Activated T-helper 17 cell treated with anti-CD3 and anti-CD28 coated beads, Interleukin-2, amount 50 U/mL, for 72 hours (primary cell): ENCODE data around the gene SHISAL2A. TPM values are rescaled to one million over a fixed set of nuclear protein-coding genes. Genes with fewer than 3 reads are reported as not detected.
A peak's percentile ranks its signal among the peaks of the same experiment; 100 is the strongest.
"Not testable (repeated sequence)": the region's sequence is repeated elsewhere in the genome, so short reads cannot be mapped to it uniquely, and the experiment has no call there.

Experiments used
- ATAC-seq: fragments of 150-1000 bp; cut with Tn5 transposase; replicated peaks from 2 replicates; pipeline ENCODE4 v1.10.0; 2021; ENCODE audit warnings: mild to moderate bottlenecking, moderate library complexity
- H3K27ac Mint-ChIP-seq: one replicate; pipeline ENCODE4 v1.8.0; 2022; ENCODE audit warnings: mixed read lengths
- H3K27me3 Mint-ChIP-seq: one replicate; pipeline ENCODE4 v1.8.0; 2022; ENCODE audit warnings: mixed read lengths
- H3K36me3 Mint-ChIP-seq: one replicate; pipeline ENCODE4 v1.8.0; 2022; ENCODE audit warnings: low read depth, mild to moderate bottlenecking, mixed read lengths
- H3K4me1 Mint-ChIP-seq: one replicate; pipeline ENCODE4 v1.8.0; 2022; ENCODE audit warnings: mixed read lengths
- H3K4me3 Mint-ChIP-seq: one replicate; pipeline ENCODE4 v1.8.0; 2022; ENCODE audit warnings: mild to moderate bottlenecking, mixed read lengths
- H3K9me3 Mint-ChIP-seq: one replicate; pipeline ENCODE4 v1.8.0; 2022; ENCODE audit warnings: mixed read lengths
- total RNA-seq, 2 donors: library from RNA; stranded (reverse); gene quantifications; one replicate each; pipeline ENCODE4 v1.2.3, GENCODE V29; 2022

The SHISAL2A gene
- total RNA-seq, 2 donors from 2014 or later, result 7.1 to 8.9 TPM

- Mint-ChIP-seq H3K4me1 (no peaks in the 10 kb centered on the region), H3K27me3 (no peaks in the 10 kb centered on the region), H3K9me3 (no peaks in the 10 kb centered on the region), H3K36me3 (no peaks in the 10 kb centered on the region), H3K4me3 (no peak overlapping the region), H3K27ac (no peak overlapping the region)
- no peak for ATAC-seq
These were observed 44.3 kb downstream of the SHISAL2A start for GRCh38 chr1:52677076-52677806.

GRCh38 chr1:52679048-52679447, 46.1 kb downstream of the SHISAL2A start:
- ATAC-seq, result no peak
- H3K27me3 Mint-ChIP-seq, result no peaks in the 10 kb centered on the region
- H3K9me3 Mint-ChIP-seq, result no peaks in the 10 kb centered on the region

GRCh38 chr1:52679498-52679897, 46.5 kb downstream of the SHISAL2A start:
- Mint-ChIP-seq H3K36me3 (no peaks in the 10 kb centered on the region), H3K27me3 (no peaks in the 10 kb centered on the region), H3K27ac (peak overlapping the region; percentile 68), H3K9me3 (no peaks in the 10 kb centered on the region), H3K4me1 (no peaks in the 10 kb centered on the region), H3K4me3 (no peak overlapping the region)
- ATAC-seq, result no peak

More at GRCh38 chr1:52679048-52679447, 46.1 kb downstream of the SHISAL2A start:
- Mint-ChIP-seq H3K4me3 (no peak overlapping the region), H3K27ac (peak overlapping the region; percentile 68), H3K36me3 (no peaks in the 10 kb centered on the region), H3K4me1 (no peaks in the 10 kb centered on the region)

GRCh38 chr1:52680353-52680752, 47.4 kb downstream of the SHISAL2A start:
- Mint-ChIP-seq H3K36me3 (peaks cover 7% of the 10 kb centered on the region), H3K9me3 (no peaks in the 10 kb centered on the region), H3K27ac (peak overlapping the region; percentile 39), H3K27me3 (no peaks in the 10 kb centered on the region), H3K4me1 (no peaks in the 10 kb centered on the region), H3K4me3 (no peak overlapping the region)
- ATAC-seq, result no peak

- H3K27ac Mint-ChIP-seq, result no peak overlapping the region
- ATAC-seq, result no peak
- H3K27me3 Mint-ChIP-seq, result no peaks in the 10 kb centered on the region
- peaks cover 13% of the 10 kb centered on the region for H3K36me3 Mint-ChIP-seq
- H3K9me3 Mint-ChIP-seq, result no peaks in the 10 kb centered on the region
- H3K4me3 Mint-ChIP-seq, result no peak overlapping the region
- peaks cover 3% of the 10 kb centered on the region for H3K4me1 Mint-ChIP-seq
These were observed 48.2 kb downstream of the SHISAL2A start for GRCh38 chr1:52681136-52681535.

GRCh38 chr1:52683367-52683940, 50.5 kb downstream of the SHISAL2A start:
- Mint-ChIP-seq H3K4me3 (no peak overlapping the region), H3K9me3 (no peaks in the 10 kb centered on the region), H3K27me3 (no peaks in the 10 kb centered on the region), H3K27ac (peak overlapping the region; percentile 18), H3K36me3 (peaks cover 36% of the 10 kb centered on the region), H3K4me1 (peaks cover 5% of the 10 kb centered on the region)
- peak; percentile 54 for ATAC-seq

- H3K27ac Mint-ChIP-seq, result no peak overlapping the region
- H3K4me1 Mint-ChIP-seq, result peaks cover 5% of the 10 kb centered on the region
- H3K27me3 Mint-ChIP-seq, result no peaks in the 10 kb centered on the region
- no peak overlapping the region for H3K4me3 Mint-ChIP-seq
- no peaks in the 10 kb centered on the region for H3K9me3 Mint-ChIP-seq
- no peak for ATAC-seq
- H3K36me3 Mint-ChIP-seq, result peaks cover 45% of the 10 kb centered on the region
These were observed 51.6 kb downstream of the SHISAL2A start for GRCh38 chr1:52684545-52684944.

GRCh38 chr1:52686261-52686751, 53.3 kb downstream of the SHISAL2A start:
- peak; percentile 96 for ATAC-seq
- H3K4me1 Mint-ChIP-seq, H3K9me3 Mint-ChIP-seq, H3K27me3 Mint-ChIP-seq: not testable (repeated sequence)
- peaks cover 59% of the 10 kb centered on the region for H3K36me3 Mint-ChIP-seq
- H3K27ac Mint-ChIP-seq, result peak overlapping the region; percentile 63
- H3K4me3 Mint-ChIP-seq, result peak overlapping the region; percentile 22

GRCh38 chr1:52686830-52687229, 53.9 kb downstream of the SHISAL2A start:
- Mint-ChIP-seq H3K4me1 (peaks cover 5% of the 10 kb centered on the region), H3K27ac (peak overlapping the region; percentile 63), H3K36me3 (peaks cover 65% of the 10 kb centered on the region), H3K9me3 (no peaks in the 10 kb centered on the region), H3K4me3 (peak overlapping the region; percentile 22), H3K27me3 (no peaks in the 10 kb centered on the region)
- no peak for ATAC-seq

GRCh38 chr1:52691821-52692220, 58.9 kb downstream of the SHISAL2A start:
- ATAC-seq, result no peak
- Mint-ChIP-seq H3K36me3 (peaks cover 59% of the 10 kb centered on the region), H3K4me3 (no peak overlapping the region), H3K27ac (peak overlapping the region; percentile 3), H3K27me3 (no peaks in the 10 kb centered on the region), H3K9me3 (no peaks in the 10 kb centered on the region), H3K4me1 (peaks cover 9% of the 10 kb centered on the region)

GRCh38 chr1:52692697-52693096, 59.7 kb downstream of the SHISAL2A start:
- Mint-ChIP-seq H3K4me1 (peaks cover 13% of the 10 kb centered on the region), H3K4me3 (no peak overlapping the region), H3K27ac (no peak overlapping the region), H3K9me3 (no peaks in the 10 kb centered on the region), H3K36me3 (peaks cover 51% of the 10 kb centered on the region), H3K27me3 (no peaks in the 10 kb centered on the region)
- ATAC-seq, result no peak

- H3K36me3 Mint-ChIP-seq, result peaks cover 44% of the 10 kb centered on the region
These were observed 60.4 kb downstream of the SHISAL2A start for GRCh38 chr1:52693351-52693750.

GRCh38 chr1:52693843-52694242, 60.9 kb downstream of the SHISAL2A start:
- H3K27me3 Mint-ChIP-seq, result no peaks in the 10 kb centered on the region
- no peaks in the 10 kb centered on the region for H3K9me3 Mint-ChIP-seq
- no peak for ATAC-seq
- H3K27ac Mint-ChIP-seq, result no peak overlapping the region
- H3K4me1 Mint-ChIP-seq, result peaks cover 13% of the 10 kb centered on the region
- no peak overlapping the region for H3K4me3 Mint-ChIP-seq
- H3K36me3 Mint-ChIP-seq, result peaks cover 39% of the 10 kb centered on the region

More at GRCh38 chr1:52693351-52693750, 60.4 kb downstream of the SHISAL2A start:
- not testable (repeated sequence) for ATAC-seq, H3K9me3 Mint-ChIP-seq, H3K27me3 Mint-ChIP-seq, H3K27ac Mint-ChIP-seq, H3K4me3 Mint-ChIP-seq
- peaks cover 13% of the 10 kb centered on the region for H3K4me1 Mint-ChIP-seq

- no peaks in the 10 kb centered on the region for H3K9me3 Mint-ChIP-seq
- peaks cover 14% of the 10 kb centered on the region for H3K4me1 Mint-ChIP-seq
- H3K36me3 Mint-ChIP-seq, result peaks cover 25% of the 10 kb centered on the region
- no peak for ATAC-seq
- peak overlapping the region; percentile 1 for H3K27ac Mint-ChIP-seq
- peak overlapping the region; percentile 89 for H3K4me3 Mint-ChIP-seq
- H3K27me3 Mint-ChIP-seq, result no peaks in the 10 kb centered on the region
These were observed 62.7 kb downstream of the SHISAL2A start for GRCh38 chr1:52695627-52696026.
